Brain microvascular endothelial cell (primary cell): ENCODE measurements around the gene C16orf95.

Experiments used
- DNase-seq: peaks from one replicate; pipeline ENCODE4 v3.0.0-alpha.2; 2020
- H3K27ac ChIP-seq: fragments of 250-450 bp; sonication (Bioruptor Pico); 2 replicates; pipeline ENCODE4 v1.5.1; 2020; ENCODE audit warnings: mild to moderate bottlenecking, moderate library complexity
- H3K27me3 ChIP-seq: fragments of 250-450 bp; sonication (Bioruptor Pico); replicated peaks from 2 replicates; pipeline ENCODE4 v1.5.1; 2020; ENCODE audit warnings: mild to moderate bottlenecking
- H3K36me3 ChIP-seq: fragments of 250-450 bp; sonication (Bioruptor Pico); replicated peaks from 2 replicates; pipeline ENCODE4 v1.5.1; 2020; ENCODE audit warnings: mild to moderate bottlenecking
- H3K4me3 ChIP-seq: 2 replicates; pipeline ENCODE4 v1.5.1; 2011; ENCODE audit warnings: low read depth, mild to moderate bottlenecking, control low read depth, low read length, moderate library complexity
- in situ Hi-C: cut with HindIII; loops from 2 replicates; pipeline ENCODE4 v1.10.0; 2017; ENCODE audit warnings: low sequenced_read_pairs, low pct_ligation_motif_present
- TF ChIP-seq, protein P1 (sequence below): IDR thresholded peaks from 2 replicates; pipeline ENCODE4 v1.5.1; 2011; ENCODE audit warnings: low read depth, mild to moderate bottlenecking, moderate library complexity, low read length, control low read depth, inconsistent platforms; ENCODE audit errors: missing control alignments

The C16orf95 gene

GRCh38 chr16:87297407-87297806 lies 19.8 kb downstream of the C16orf95 start:
- H3K27ac ChIP-seq = no peak overlapping the region
- in situ Hi-C loops = loop anchor here (25.0 kb wide), 1 partner anchor 735 kb away; the partner anchor contains the start of genes FOXC2 and MTHFSD
- H3K36me3 ChIP-seq = no peaks in the 10 kb centered on the region
- no peak for DNase-seq
- H3K4me3 ChIP-seq = no peak overlapping the region
- H3K27me3 ChIP-seq = no peaks in the 10 kb centered on the region
- TF ChIP-seq, protein P1, sequence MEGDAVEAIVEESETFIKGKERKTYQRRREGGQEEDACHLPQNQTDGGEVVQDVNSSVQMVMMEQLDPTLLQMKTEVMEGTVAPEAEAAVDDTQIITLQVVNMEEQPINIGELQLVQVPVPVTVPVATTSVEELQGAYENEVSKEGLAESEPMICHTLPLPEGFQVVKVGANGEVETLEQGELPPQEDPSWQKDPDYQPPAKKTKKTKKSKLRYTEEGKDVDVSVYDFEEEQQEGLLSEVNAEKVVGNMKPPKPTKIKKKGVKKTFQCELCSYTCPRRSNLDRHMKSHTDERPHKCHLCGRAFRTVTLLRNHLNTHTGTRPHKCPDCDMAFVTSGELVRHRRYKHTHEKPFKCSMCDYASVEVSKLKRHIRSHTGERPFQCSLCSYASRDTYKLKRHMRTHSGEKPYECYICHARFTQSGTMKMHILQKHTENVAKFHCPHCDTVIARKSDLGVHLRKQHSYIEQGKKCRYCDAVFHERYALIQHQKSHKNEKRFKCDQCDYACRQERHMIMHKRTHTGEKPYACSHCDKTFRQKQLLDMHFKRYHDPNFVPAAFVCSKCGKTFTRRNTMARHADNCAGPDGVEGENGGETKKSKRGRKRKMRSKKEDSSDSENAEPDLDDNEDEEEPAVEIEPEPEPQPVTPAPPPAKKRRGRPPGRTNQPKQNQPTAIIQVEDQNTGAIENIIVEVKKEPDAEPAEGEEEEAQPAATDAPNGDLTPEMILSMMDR = no peak

- TF ChIP-seq, protein P1 = no peak
- no peaks in the 10 kb centered on the region for H3K27me3 ChIP-seq
- DNase-seq = no peak
- H3K36me3 ChIP-seq = no peaks in the 10 kb centered on the region
- no peak overlapping the region for H3K27ac ChIP-seq
- in situ Hi-C loops = loop anchor here (25.0 kb wide), 1 partner anchor 734 kb away; the partner anchor contains the start of genes FOXC2 and MTHFSD
- no peak overlapping the region for H3K4me3 ChIP-seq
These were observed 21.3 kb downstream of the C16orf95 start for GRCh38 chr16:87295661-87296531.

DNA sequence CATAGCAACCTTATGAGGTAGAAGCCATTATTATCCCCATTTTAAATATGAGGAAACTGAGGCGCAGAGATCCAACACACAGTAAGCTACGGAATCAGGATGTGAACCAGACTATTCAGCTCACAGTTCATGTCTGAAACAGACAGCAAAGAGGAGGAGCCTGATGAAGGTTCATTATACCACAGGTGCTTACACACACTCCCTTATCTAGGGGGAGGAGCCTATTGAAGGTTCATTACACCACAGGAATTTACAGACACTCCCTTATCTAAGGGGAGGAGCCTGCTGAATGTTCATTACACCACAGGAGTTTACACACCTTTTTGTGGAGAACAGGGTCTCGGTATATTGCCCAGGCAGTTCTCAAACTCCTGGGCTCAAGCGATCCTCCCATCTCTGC lies 21.9 kb downstream of the C16orf95 start:
- TF ChIP-seq, protein P1 = no peak
- Histone ChIP-seq H3K36me3 (no peaks in the 10 kb centered on the region), H3K4me3 (no peak overlapping the region), H3K27ac (no peak overlapping the region), H3K27me3 (no peaks in the 10 kb centered on the region)
- in situ Hi-C loops = loop anchor here (25.0 kb wide), 1 partner anchor 733 kb away; the partner anchor contains the start of genes FOXC2 and MTHFSD
- DNase-seq = no peak

- Histone ChIP-seq H3K27me3 (no peaks in the 10 kb centered on the region), H3K36me3 (no peaks in the 10 kb centered on the region), H3K27ac (no peak overlapping the region), H3K4me3 (no peak overlapping the region)
- no peak for DNase-seq
- TF ChIP-seq, protein P1 = no peak
- in situ Hi-C loops = loop anchor here (25.0 kb wide), 1 partner anchor 732 kb away; the partner anchor contains the start of genes FOXC2 and MTHFSD
These were observed 23.2 kb downstream of the C16orf95 start for GRCh38 chr16:87293990-87294389.

GRCh38 chr16:87291944-87292343 lies 25.2 kb downstream of the C16orf95 start:
- Histone ChIP-seq H3K36me3 (no peaks in the 10 kb centered on the region), H3K27me3 (no peaks in the 10 kb centered on the region), H3K27ac (no peak overlapping the region), H3K4me3 (no peak overlapping the region)
- TF ChIP-seq, protein P1 = no peak
- no peak for DNase-seq
- in situ Hi-C loops = loop anchor here (25.0 kb wide), 1 partner anchor 730 kb away; the partner anchor contains the start of genes FOXC2 and MTHFSD
